GM12801 (cell line): ENCODE measurements around the gene DNAJA4.

Experiments used
- TF ChIP-seq, protein P1 (sequence below): IDR thresholded peaks from one replicate; pipeline ENCODE4 v1.5.1; 2011; ENCODE audit warnings: control low read depth; ENCODE audit not compliant: insufficient read length; ENCODE audit errors: extremely low read depth

The DNAJA4 gene

DNA sequence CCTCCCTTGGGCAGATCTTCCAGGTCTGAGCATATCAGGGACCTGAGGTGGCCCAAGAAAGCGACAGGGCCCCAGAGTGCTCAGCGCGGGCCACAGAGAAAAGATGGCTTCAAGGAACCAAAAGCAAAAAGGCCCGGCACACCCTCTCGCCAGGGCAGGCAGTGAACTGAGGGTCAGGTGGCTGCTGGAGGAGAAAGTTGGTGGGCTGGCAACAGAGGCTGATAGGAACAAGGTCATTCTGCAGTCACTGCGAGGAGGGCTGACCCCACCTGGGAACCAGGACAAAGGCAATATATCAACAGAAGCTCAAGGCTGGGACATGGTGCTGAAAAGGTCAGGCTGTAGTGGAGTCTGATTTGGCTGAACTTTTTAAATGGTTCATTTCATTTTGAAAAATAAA, 27.2 kb upstream of the DNAJA4 start:
- TF ChIP-seq, protein P1, sequence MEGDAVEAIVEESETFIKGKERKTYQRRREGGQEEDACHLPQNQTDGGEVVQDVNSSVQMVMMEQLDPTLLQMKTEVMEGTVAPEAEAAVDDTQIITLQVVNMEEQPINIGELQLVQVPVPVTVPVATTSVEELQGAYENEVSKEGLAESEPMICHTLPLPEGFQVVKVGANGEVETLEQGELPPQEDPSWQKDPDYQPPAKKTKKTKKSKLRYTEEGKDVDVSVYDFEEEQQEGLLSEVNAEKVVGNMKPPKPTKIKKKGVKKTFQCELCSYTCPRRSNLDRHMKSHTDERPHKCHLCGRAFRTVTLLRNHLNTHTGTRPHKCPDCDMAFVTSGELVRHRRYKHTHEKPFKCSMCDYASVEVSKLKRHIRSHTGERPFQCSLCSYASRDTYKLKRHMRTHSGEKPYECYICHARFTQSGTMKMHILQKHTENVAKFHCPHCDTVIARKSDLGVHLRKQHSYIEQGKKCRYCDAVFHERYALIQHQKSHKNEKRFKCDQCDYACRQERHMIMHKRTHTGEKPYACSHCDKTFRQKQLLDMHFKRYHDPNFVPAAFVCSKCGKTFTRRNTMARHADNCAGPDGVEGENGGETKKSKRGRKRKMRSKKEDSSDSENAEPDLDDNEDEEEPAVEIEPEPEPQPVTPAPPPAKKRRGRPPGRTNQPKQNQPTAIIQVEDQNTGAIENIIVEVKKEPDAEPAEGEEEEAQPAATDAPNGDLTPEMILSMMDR = no peak

DNA sequence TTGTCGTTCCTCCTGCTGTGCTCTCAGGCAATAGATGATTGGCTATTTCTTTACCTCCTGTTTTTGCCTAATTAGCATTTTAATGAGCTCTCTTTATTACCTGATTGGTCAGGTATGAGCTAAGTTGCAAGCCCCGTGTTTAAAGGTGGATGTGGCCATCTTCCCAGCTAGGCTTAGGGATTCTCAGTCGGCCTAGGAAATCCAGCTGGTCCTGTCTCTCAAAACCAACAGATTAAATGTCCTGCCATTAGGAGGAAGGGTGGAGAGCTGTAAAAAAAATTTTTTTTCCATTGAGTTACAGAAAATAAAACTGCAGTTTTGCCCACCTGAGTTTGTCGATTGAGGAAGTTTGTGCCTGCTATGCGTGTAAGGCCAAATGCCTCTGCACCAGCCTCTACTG, 24.6 kb upstream of the DNAJA4 start:
- TF ChIP-seq, protein P1 = no peak

DNA sequence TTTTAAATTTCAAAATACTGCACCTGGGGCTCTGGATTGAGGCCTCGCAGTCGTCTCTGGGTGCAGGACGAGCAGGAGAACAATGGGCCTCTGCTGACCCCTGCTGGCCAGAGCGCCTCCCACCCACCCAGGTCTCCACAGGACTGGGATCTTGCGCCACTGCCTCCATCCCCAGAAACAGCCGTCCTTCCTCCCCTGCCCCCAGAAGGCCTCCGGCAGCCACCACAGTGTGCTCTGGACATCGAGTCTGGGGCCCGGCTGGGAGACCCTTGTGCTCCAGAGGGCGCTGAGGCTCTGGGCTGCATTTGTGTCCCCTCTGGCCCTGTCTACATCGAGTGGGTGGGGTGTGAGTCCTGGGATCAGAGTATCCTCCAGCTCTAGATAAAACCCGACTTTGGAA, 23.3 kb upstream of the DNAJA4 start:
- TF ChIP-seq, protein P1 = no peak

DNA sequence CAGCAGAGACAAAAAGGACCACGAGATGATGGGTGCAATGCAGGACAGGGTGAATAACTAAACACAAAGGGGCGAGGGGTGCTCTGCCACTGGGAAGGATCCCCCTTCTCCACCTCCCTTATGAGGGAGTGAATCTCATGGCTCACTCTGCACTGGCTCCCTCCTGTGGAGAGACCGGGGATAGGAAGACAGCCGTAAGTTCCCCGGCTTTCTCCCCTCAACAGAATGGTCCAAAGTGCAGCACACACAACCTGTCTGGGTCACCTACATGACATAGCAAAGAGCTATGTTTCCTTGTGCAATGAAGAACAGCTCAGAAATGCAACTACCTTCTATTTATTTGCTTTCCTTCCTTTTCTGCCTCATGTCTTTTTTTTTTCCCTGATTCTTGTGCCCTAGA, 22.2 kb upstream of the DNAJA4 start:
- TF ChIP-seq, protein P1 = no peak

DNA sequence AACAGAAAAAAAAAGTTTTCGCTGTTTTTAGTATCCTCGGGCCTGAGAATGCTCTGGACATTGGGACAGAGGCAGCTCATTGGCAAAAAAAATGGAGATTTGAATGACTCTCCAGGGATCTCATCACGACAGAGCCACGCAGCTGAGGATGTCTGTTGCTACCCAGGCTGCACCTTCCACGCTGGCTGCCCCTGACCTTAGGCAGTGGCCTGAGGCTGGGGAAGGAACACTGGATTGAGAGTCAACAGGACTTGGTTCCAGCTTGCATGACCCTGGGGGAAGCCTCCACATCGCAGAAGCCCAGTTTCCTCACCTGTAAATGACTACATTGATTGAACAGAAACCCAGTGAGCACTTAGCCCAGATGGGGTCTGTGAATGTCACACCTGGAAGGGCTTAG, 21.3 kb upstream of the DNAJA4 start:
- TF ChIP-seq, protein P1 = no peak

DNA sequence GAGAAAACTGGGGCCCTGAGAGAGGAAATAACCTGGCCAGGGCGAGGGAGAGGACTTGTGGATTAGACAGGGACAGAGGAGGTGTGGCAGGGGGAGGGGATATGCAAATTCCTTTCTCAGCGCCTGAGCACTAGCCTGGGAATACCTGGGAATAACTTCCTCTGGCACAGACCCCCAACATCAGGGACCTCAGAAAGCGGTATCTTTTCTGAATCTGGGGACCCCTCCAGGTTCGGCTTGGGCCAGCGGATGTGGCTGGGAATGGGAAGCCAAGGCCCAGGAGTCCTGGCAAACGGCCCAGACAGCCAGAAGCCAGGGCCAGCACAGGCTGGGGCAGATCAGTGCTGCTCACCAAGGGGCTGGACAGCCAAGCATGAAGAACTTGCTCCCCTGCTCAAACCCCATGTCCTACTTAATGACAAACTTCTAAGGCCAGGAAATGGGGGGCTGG, 20.8 kb upstream of the DNAJA4 start:
- TF ChIP-seq, protein P1 = no peak

DNA sequence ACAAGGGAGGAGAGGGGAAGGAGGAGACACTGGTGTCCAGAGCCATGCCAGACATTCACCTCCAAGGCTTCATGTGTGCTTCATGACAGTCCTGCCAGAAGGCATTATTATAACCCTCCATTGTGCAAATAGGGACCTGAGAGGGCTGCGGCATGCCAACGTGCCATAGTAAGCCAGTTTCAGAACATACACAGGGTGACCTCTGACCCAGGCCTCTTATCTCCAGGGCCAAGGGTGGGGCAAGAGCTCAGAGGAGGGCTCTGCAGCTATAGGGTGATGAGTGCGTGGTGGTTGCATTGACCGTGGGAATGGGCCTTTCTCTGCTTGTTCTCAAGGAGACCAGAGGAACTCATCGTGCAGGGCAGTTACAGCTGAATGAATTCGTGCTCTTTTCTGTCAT, 20.3 kb upstream of the DNAJA4 start:
- TF ChIP-seq, protein P1 = no peak

DNA sequence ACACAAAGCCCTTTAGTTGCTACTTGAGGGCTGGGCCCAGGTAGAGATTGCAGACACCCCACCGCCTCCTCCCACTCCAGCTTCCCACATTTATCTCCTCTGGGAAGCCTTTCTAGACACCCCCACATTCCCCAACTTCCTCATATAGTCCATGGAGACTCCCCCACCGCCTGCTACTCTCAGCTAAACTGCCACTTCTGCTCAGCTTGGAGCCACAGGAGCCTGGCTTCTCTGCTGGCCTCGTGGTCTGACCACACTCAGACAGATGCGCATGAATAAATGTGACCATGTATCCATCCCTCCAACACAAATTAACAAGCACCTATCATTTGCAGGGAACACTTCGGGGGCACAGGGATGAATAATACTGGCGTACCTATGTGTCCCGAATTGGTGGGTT, 19.5 kb upstream of the DNAJA4 start:
- TF ChIP-seq, protein P1 = no peak
